Activated T-helper 1 cell treated with anti-CD3 and anti-CD28 coated beads, Interleukin-2, amount 50 U/mL, for 16 hours (primary cell): ENCODE measurements around the gene DSC3.

Source experiments
- DNase-seq, 2 donors: peaks; one replicate each; pipeline ENCODE4 v3.0.0-alpha.2; 2020; ENCODE audit warnings: low read depth in 1 of 2, low spot score in 1 of 2

The DSC3 gene

DNA sequence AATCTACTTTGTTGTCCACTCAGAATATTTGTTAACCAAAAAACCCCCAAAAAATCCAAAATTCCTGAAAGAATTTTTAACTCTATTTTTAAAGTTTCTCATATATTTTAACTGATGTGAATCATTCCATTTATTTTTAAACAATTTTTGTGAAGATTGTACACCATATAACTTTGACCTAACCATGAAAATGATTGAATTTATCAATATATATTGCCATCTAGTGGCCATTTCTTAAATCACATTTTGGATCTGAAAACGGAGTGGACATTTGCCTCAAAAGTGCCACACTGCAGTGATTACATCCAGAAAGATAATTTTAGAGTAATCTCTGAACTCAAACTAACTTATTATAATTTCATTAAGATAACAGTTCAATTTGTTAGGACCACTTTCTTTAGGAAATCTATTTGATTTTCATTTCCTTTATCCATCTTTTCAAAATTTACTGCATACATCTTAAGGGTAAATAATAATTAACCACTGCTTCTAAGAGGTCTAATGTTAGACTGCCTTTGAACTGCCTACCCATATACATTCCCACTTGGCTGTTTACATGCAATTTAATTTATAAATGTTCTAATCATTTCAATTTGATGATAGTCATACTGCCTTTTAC, 71.1 kb downstream of the DSC3 start:
- DNase-seq, result no peak

DNA sequence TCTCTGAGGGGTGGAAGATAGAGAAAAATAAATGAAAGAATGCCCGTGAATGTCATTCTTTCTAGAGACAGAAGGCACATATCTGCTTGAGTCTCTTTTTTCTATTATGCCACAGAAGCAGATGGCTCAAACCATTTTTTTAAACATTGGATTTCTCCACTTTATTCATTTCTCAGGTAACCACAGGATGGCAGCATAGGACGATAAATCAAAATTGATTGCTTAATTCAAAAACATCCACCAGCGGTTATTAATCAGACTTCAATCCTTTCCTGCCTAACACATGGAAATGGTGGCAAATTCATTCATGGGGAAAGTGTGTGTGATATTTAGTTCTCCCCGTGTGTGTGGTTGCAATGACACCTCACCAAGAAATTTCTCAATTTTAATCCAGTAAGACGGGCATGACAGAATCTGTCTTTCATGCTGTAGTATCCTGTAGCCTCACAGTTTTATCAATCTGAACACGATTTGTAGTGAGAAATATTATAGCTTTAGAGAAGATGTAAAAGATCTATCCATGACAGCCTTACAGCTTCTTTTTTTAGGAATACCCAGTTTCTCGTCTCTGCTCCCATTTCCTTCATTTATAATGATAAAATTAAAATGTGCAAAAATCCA, 72.2 kb downstream of the DSC3 start:
- no peak for DNase-seq

GRCh38 chr18:30969670-30970170, 72.8 kb downstream of the DSC3 start:
- DNase-seq, result no peak

DNA sequence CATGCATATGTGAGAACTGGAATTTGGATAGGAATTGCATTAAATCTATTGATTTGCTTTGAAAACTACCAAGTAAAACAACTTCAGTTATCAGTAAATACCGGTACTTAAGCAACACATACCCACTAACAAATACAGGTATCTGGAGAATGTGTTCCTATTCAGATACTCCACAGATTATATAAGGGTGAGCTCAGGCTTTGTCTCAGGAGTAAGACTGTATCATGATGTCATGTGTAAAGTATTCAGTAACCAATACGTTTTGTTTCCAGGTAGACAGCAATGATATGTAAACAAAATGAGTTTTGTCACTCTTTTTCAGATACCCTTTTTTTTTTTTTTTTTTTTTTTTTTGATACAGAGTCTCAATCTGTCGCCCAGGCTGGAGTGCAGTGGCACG, 74.8 kb downstream of the DSC3 start:
- no peak for DNase-seq

DNA sequence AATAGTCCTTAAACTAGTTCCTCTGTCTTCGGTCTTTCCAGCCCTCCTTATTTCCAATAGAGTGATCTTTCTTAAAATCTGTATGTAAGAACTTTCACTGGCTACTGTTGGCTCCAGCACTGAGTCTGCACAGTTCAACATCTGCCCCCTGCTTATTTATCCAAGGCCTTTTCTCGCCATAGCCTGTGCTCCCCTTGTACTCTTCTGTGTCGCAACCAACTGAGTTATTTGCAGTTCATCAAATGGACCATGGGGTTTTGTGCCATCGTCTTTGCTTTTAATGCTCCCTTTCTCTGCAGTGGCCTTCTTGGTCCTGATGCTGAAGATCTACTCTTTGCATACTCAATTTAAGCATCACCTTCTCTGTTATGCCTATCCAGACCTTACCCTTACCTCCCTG, 77.3 kb downstream of the DSC3 start:
- no peak for DNase-seq

GRCh38 chr18:30960661-30961060, 81.9 kb downstream of the DSC3 start:
- no peak for DNase-seq

DNA sequence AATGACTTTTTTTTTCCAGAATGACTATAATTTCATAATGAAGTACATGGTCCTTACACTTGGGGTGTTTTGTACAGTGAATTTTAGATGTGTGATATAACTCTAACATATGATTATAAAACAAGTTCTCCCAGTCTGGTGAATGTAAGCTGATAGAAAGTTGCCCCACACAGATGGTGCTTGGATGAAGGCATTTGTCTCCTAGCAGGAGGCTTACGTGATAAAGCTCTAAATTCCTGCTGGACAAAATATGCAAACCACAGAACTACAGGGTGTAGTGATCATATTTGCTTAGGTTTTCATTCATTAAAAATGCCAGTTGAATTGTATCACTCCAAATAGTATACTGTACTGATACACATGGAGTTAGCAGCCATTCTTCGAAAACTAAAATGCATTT, 85.5 kb downstream of the DSC3 start:
- no peak for DNase-seq

DNA sequence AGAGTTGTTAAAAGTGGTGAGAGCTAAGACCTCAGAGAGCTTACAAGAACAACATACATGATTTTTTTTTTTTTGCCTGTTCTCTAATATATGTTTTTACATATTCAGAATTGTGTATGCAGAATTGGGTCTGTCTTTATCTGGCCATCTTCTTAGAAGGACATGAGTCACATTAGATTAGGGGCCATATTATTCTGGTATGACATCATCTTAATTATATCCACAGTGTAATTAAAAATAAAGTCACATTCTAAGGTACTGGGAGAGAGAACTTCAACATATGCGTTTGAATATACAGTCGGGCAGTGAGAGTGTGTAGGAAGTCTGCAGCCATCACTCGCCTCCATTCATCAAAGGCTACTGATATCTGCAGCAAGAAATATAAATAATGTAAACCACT, 88.3 kb downstream of the DSC3 start:
- DNase-seq, result no peak

DNA sequence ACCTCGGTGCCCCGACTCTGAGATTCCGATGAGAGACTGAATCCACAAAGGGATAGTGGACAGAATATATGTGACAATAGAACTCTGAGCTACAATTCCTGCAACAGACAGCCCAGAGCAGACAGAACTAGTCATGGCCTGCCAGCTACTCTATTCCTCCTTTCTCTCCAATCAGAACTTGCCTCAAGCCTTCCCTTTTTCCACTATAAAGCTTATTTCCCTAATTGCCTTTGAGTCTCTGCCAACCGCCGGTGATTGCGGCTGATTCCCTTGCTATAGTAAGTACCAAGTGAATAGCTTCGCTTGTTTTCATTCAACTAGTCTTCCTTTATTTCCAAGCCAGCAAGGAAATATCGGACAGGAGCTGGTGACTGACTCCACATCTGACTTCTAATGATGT, 96.8 kb downstream of the DSC3 start:
- no peak for DNase-seq

- DNase-seq, result no peak
Measured at GRCh38 chr18:30944773-30945417, 97.6 kb downstream of the DSC3 start.

GRCh38 chr18:30940952-30941539, 101.5 kb downstream of the DSC3 start:
- no peak for DNase-seq
